NT2/D1 (cell line): ENCODE results near the gene PEX26.

Experiments used
- YY1 ChIP-seq: IDR thresholded peaks from 2 replicates; pipeline ENCODE4 v1.6.1; 2011; ENCODE audit not compliant: insufficient read length, insufficient read depth
- ZNF274 ChIP-seq: IDR thresholded peaks from 2 replicates; pipeline ENCODE4 v1.6.1; 2011; ENCODE audit warnings: mild to moderate bottlenecking, low read depth, low read length

DNA sequence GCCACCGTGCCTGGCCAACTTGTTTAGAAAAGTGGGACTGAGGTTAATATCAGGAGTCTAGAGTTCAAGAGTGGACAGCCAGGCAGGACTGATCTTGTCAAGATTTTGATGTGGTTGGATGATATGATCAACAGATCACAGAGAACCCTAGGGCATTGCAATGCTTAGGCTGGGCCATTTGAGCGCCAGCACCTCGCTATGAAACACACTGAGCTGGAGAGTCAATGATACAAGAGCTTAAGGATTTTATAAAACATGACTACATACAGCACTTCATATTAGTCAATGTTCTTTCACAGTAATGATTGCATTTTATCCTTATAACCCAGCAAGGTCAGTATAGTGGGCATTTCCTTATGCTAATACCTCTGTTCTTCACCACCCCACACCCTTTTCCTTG lies 15.4 kb upstream of the PEX26 start:
- no peak for TF ChIP-seq YY1
- no peak for TF ChIP-seq ZNF274
